HG02610 (cell line): ENCODE results near the gene WNT9A.

Experiments
- ATAC-seq: cut with Tn5 transposase; IDR thresholded peaks from one replicate; pipeline ENCODE4 v1.9.1; 2021; ENCODE audit warnings: mild to moderate bottlenecking, moderate library complexity; ENCODE audit not compliant: unreplicated experiment

The WNT9A gene

GRCh38 chr1:227925582-227926198, 22.0 kb downstream of the WNT9A start:
- ATAC-seq = no peak

GRCh38 chr1:227924833-227925574, 22.7 kb downstream of the WNT9A start:
- ATAC-seq = no peak

- no peak for ATAC-seq
Observed at GRCh38 chr1:227924168-227924832, 23.4 kb downstream of the WNT9A start.

- no peak for ATAC-seq
Observed at GRCh38 chr1:227923353-227924167, 24.2 kb downstream of the WNT9A start.

GRCh38 chr1:227922501-227923352, 25.0 kb downstream of the WNT9A start:
- no peak for ATAC-seq

GRCh38 chr1:227921461-227922185, 26.1 kb downstream of the WNT9A start:
- ATAC-seq = no peak

GRCh38 chr1:227920896-227921295, 26.8 kb downstream of the WNT9A start:
- no peak for ATAC-seq

- ATAC-seq = no peak
Observed at GRCh38 chr1:227920426-227920825, 27.3 kb downstream of the WNT9A start.

- ATAC-seq = no peak
Observed at GRCh38 chr1:227919906-227920305, 27.8 kb downstream of the WNT9A start.

- no peak for ATAC-seq
Observed at GRCh38 chr1:227918736-227919135, 29.0 kb downstream of the WNT9A start.

GRCh38 chr1:227918083-227918700, 29.5 kb downstream of the WNT9A start:
- no peak for ATAC-seq

GRCh38 chr1:227917081-227917950, 30.4 kb downstream of the WNT9A start:
- no peak for ATAC-seq

GRCh38 chr1:227916655-227917054, 31.1 kb downstream of the WNT9A start:
- no peak for ATAC-seq

- no peak for ATAC-seq
Observed at GRCh38 chr1:227915564-227916553, 31.9 kb downstream of the WNT9A start.

GRCh38 chr1:227914801-227915563, 32.8 kb downstream of the WNT9A start:
- no peak for ATAC-seq
